ENCODE data around the gene FGF19.

DNA sequence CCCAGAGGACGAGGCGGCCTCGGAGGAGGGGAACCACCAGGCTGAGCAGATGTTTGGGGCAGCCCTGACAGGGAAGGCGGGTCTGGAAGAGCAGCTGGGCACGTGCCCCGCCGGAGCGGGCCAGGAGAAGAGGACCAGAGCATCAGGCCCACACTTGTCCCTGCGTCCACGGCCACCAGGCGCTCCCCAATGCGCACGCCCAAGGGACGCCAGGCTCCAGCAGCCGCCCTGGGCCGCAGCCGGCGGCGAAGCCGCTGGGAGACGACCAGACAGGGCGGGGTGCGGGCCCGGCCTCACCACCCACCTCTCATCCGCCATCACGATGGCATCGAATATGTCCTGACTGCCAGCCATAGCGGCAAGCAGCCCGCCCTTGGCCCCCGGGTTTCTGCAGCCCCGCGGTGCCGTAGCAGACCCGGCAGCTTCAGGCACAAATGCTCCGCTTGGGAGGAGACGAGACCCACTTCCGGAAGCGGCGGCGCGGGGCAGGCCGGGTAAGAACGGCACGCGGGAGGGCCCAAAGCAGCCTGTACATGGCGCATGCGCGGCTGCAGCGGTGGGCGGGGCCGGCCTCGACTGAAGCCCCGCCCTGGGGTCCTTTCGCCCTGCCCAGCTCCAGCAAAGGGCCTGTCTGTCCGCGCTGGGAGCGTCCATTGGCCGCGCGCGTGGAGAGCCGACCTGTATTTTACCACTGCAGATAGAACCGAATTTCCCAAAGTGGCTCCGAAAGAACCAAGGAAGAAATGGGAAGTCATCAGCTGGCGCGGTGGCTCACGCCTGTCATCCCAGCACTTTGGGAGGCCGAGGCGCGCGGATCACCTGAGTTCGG, 28.7 kb downstream of the FGF19 start, which contains the start of gene LTO1:
- TF ChIP-seq, protein P1, sequence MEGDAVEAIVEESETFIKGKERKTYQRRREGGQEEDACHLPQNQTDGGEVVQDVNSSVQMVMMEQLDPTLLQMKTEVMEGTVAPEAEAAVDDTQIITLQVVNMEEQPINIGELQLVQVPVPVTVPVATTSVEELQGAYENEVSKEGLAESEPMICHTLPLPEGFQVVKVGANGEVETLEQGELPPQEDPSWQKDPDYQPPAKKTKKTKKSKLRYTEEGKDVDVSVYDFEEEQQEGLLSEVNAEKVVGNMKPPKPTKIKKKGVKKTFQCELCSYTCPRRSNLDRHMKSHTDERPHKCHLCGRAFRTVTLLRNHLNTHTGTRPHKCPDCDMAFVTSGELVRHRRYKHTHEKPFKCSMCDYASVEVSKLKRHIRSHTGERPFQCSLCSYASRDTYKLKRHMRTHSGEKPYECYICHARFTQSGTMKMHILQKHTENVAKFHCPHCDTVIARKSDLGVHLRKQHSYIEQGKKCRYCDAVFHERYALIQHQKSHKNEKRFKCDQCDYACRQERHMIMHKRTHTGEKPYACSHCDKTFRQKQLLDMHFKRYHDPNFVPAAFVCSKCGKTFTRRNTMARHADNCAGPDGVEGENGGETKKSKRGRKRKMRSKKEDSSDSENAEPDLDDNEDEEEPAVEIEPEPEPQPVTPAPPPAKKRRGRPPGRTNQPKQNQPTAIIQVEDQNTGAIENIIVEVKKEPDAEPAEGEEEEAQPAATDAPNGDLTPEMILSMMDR (IDR thresholded peaks at IDR 0.05): no peak
- peak; percentile 75 for TF ChIP-seq POLR2A (IDR thresholded peaks at IDR 0.05)

Data from right lobe of liver (tissue), 4 donors.